GM19395 (cell line): ENCODE measurements around the gene RREB1.

Source experiments
- ATAC-seq: cut with Tn5 transposase; IDR thresholded peaks from one replicate; pipeline ENCODE4 v1.9.1; 2021; ENCODE audit warnings: mild to moderate bottlenecking, moderate library complexity; ENCODE audit not compliant: unreplicated experiment

RREB1 gene

DNA sequence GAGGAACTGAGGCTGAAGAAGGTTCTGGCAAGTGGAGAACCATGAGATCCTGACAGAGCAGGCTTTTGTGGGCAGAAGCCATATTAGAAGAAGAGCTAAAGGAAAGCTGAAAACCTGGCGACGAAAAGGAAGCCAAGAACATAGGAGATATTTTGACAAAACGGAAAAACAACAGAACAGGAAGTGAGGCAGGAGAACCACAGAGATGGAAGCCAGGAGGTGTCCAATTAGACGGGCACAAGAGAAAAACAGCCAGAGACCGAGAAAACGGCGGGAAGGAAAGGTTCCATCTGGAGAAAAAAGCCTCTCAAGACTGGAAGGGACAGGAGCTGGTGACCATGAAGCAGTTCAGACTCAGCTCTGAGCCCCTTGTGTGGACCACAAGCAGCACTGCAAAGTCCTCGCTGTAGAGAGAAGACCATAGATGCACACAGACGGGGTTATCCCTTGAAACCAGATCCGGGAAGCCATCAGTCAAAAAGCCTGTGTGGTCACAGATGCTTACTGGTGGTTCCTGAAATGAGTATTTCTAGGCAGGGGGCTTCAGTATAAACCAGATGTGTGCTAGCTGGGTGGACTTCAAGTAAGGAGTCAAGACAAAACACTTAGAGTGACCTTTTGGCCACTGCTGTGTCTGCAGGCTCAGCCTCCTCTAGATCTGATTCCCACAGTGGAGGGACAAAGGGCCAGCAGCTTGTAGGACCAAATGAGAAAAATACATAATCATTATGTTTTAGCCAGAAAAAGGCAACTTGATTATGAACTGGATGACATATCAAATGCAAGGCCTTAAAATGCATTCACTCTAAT lies 174.5 kb downstream of the RREB1 start:
- ATAC-seq = peak; percentile 33

DNA sequence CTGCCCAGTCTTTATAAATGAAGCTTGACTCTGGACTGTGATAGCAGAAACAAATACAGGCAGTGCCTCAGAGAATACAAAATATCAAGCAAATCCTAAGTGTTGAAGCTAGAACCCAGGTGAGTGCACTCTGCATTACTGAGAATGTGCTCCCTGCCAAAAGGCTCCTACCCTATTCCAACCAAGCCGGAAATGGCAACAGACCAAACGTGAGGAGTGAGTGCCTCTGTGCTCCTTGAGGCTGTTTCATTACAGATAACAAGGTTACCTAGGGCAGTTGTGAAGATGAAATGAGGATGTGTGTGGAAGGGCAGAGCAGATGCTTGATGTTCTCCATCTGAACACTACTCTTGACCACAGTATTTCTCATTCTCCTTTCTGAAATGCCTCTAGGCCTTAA lies 175.9 kb downstream of the RREB1 start:
- no peak for ATAC-seq

DNA sequence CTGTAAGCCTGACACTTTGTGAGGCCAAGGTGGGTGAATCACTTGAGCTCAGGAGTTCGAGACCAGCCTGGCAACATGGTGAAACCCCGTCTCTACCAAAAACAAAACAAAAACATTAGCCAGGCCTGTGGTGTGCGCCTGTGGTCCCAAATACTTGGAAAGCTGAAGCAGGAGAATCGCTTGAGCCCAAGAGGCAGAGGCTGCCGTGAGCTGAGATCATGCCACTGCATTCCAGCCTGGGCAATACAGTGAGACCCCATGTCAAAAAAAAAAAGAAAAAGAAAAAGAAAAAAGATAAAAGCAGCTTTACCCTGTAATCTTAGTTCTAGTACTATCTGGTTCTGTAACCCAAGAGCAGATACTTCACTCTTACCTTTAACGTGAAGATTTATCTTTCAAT lies 177.7 kb downstream of the RREB1 start:
- ATAC-seq = no peak

DNA sequence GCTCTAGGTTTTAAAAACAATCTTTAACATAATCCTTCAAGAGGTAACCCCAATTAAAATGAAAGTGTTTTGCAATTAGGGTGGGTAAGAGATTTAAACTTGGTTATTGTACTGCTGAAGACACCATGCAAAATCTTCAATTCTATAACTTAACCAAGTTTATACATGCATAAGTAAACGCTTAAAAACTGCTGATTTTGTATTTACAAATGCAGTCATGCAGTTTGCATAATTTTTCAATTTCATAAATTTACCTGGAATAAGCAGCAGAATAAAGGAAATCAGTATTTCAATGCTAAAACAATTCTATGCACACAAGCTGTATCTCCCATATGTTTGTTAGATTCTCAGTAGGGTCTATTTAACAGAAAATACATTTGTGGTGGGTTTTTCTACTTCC lies 182.3 kb downstream of the RREB1 start:
- no peak for ATAC-seq

DNA sequence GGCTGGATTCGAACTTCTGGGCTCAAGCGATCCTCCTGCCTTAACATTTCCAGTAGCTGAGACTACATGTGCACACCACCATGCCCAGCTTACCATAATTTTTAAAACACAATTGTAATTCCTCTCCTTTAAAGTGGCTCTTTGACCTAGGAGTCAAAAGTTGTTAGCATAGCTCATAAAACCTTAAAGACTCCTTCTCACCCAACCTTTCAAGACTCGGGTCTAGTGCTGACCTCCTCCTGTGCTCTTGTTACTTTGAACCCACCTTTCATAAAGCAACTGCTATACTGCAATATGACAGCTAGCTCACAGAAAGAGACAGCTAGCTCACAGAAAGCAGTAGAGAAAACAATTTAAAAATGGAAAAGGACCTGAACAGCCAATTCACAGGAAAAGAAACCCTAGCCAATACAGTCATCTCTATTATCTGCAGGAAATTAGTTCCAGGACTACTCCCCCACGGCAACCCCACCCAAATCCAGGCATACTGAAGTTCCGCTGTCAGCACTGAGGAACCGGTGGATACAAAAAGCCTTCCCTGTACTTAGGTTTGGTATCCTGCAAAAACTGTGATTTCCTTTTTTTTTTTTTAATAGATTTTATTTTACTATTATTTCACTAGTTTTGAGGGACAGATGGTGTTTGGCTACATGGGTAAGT lies 185.0 kb downstream of the RREB1 start:
- ATAC-seq = no peak

DNA sequence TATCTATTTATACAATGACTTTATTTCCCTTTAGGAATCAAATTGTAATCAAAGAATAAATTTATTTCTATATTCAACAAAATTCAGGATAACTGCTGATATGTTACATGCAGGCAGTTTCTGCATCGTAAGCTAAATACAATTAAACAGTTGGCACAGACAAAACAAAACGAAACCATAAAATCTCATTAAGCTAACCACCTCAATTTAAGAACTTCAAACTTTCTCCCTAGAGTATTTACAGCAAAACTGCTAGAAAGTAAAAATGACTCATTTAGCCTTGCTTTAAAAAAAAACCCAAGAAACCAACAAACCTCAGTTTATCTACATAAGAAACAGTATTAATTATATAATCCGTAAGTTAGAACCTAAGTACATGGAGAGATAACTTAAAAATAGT lies 188.2 kb downstream of the RREB1 start:
- ATAC-seq = no peak

DNA sequence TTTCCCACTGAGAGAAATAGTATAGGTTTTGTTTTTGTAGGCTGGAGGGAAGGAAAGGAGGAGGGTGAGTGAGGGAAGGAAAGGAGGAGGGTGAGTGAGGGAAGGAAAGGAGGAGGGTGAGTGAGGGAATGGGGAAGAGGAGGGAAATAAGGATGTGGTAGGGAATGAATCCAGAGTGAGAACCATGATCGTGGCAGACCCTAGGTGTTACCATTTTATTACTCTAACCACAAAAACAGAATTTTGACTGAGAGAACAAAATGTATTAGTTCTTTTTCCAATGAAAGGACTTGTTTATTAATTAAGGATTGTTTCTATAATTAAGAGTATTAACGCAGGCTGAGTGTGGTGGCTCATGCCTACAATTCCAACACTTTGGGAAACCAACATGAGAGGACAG lies 188.8 kb downstream of the RREB1 start:
- ATAC-seq = no peak

DNA sequence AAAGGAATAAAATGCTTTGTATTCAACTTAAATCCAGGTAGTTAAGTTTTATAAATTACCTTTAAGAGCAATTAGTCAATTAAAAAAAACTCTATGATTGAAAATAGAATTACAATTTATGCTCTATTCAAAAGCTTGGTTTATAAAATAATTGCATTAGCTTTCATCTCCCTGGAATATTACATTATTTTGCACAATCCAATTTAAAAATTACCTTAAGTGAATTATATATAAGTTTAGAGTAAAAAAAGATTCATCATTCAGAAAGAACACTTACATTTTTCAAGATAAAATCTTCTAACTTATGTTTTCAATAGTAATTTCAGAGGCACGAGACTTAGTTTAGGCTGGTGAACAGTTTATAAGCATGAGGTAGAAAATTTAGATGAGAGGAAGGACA lies 190.4 kb downstream of the RREB1 start:
- no peak for ATAC-seq

DNA sequence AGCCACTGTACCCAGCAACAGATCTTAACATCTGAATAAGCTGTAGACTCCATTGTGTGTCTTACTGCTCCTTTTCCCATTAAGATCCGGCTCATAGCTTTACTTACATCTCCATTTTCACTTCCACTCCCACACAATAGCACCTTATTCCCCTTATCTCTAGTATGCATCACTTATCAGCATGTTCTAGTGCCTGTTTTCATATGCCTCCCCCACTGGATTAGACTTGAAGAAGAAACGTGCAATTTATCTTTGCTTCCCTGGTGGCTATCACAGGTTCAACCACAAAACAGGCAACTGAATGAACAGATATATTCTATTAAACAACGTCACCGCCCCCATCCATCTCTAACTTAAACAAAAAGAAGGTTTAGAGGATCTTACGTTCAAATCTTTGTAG lies 193.2 kb downstream of the RREB1 start:
- no peak for ATAC-seq
